Keratinocyte (primary cell): ENCODE results near the gene ACSM2B. TPM values are rescaled to one million over a fixed set of nuclear protein-coding genes. Genes with fewer than 3 reads are reported as not detected.

ENCODE experiments used
- DNase-seq: peaks from one replicate; pipeline ENCODE4 v3.0.0-alpha.2; 2011; ENCODE audit warnings: low read depth, missing footprints, low spot score
- FAIRE-seq: peaks from 2 replicates; lab custom pipeline; 2011; peaks lifted over from hg19 to GRCh38; lab: Jason Lieb, UNC
- H2AFZ ChIP-seq: 2 replicates; pipeline ENCODE4 v1.6.0; 2012; ENCODE audit warnings: low read length, control low read depth, inconsistent platforms; ENCODE audit not compliant: control insufficient read depth
- H3K27ac ChIP-seq: 2 replicates; pipeline ENCODE4 v1.5.1; 2011; ENCODE audit warnings: low read length; ENCODE audit not compliant: control insufficient read depth, insufficient read depth
- H3K27me3 ChIP-seq: 3 replicates; pipeline ENCODE4 v1.6.0; 2011; ENCODE audit warnings: low read length; ENCODE audit not compliant: control insufficient read depth, insufficient read depth; ENCODE audit errors: extremely low read depth
- H3K36me3 ChIP-seq, 2 experiments: 2 replicates in 1 of 2; 3 replicates in 1 of 2; pipeline ENCODE4 v1.5.1; 2011; ENCODE audit warnings: low read length in 2 of 2, mild to moderate bottlenecking in 1 of 2; ENCODE audit not compliant: control insufficient read depth in 2 of 2, insufficient read depth in 2 of 2; ENCODE audit errors: extremely low read depth in 1 of 2
- H3K4me1 ChIP-seq: 3 replicates; pipeline ENCODE4 v1.5.1; 2011; ENCODE audit warnings: low read length; ENCODE audit not compliant: control insufficient read depth, insufficient read depth; ENCODE audit errors: extremely low read depth
- H3K4me2 ChIP-seq: 3 replicates; pipeline ENCODE4 v1.6.0; 2011; ENCODE audit warnings: low read depth, low read length; ENCODE audit not compliant: control insufficient read depth, insufficient read depth; ENCODE audit errors: extremely low read depth
- H3K4me3 ChIP-seq, 3 experiments: fragments of 200-600 bp in 1 of 3; sonication (generic) in 1 of 3; 2 replicates in 2 of 3; 3 replicates in 1 of 3; pipeline ENCODE4 v1.5.1; 2011 to 2016; ENCODE audit warnings: low read length in 3 of 3, mild to moderate bottlenecking in 3 of 3, control low read depth in 2 of 3, inconsistent platforms in 1 of 3, low read depth in 1 of 3, mixed read lengths in 1 of 3, mixed run types in 1 of 3, moderate library complexity in 1 of 3; ENCODE audit not compliant: control insufficient read depth in 2 of 3, insufficient read depth in 2 of 3; ENCODE audit errors: extremely low read depth in 1 of 3
- H3K79me2 ChIP-seq: 2 replicates; pipeline ENCODE4 v1.6.0; 2012; ENCODE audit warnings: low read length; ENCODE audit not compliant: control insufficient read depth, insufficient read depth
- H3K9ac ChIP-seq: 3 replicates; pipeline ENCODE4 v1.6.0; 2011; ENCODE audit warnings: low read length; ENCODE audit not compliant: control insufficient read depth, insufficient read depth; ENCODE audit errors: extremely low read depth
- H3K9me1 ChIP-seq: 3 replicates; pipeline ENCODE4 v1.6.0; 2011; ENCODE audit warnings: low read length; ENCODE audit not compliant: control insufficient read depth, insufficient read depth; ENCODE audit errors: extremely low read depth
- H3K9me3 ChIP-seq: 2 replicates; pipeline ENCODE4 v1.5.1; 2012; ENCODE audit warnings: low read depth, low read length; ENCODE audit not compliant: control insufficient read depth
- H4K20me1 ChIP-seq: 3 replicates; pipeline ENCODE4 v1.6.0; 2011; ENCODE audit warnings: low read length; ENCODE audit not compliant: control insufficient read depth, insufficient read depth; ENCODE audit errors: extremely low read depth
- CTCF ChIP-seq, 3 experiments: IDR thresholded peaks in 1 of 3; conservative IDR thresholded peaks in 1 of 3; optimal IDR thresholded peaks in 1 of 3; 2 replicates in 2 of 3; 3 replicates in 1 of 3; pipeline versions ENCODE3 to v1.5.1; 2011; ENCODE audit warnings: low read length in 3 of 3, mild to moderate bottlenecking in 3 of 3, moderate library complexity in 2 of 3, control low read depth in 1 of 3, inconsistent platforms in 1 of 3; ENCODE audit not compliant: insufficient read depth in 2 of 3; ENCODE audit errors: extremely low read depth in 1 of 3
- EZH2 ChIP-seq: IDR thresholded peaks from one replicate; pipeline ENCODE4 v1.6.1; 2012; ENCODE audit warnings: inconsistent platforms, mild to moderate bottlenecking, low read length, moderate library complexity
- dilution Hi-C: fragments of 300-500 bp; cut with MboI; formaldehyde crosslinking; loops from one replicate; pipeline ENCODE4 v1.7.0; 2020; ENCODE audit warnings: low sequenced_read_pairs; ENCODE audit not compliant: extremely low pct_ligation_motif_present
- polyA plus RNA-seq, 5 experiments: library from polyadenylated mRNA; depleted of rRNA in 3 of 5; stranded (reverse) in 3 of 5; stranded (forward) in 1 of 5; unstranded in 1 of 5; fragments of >200 nt; gene quantifications; 1 replicate in 1 of 5; 2 replicates in 3 of 5; 3 replicates in 1 of 5; pipeline versions ENCODE4 v1.2.1 to v1.2.3, GENCODE V29; 2011 to 2012; ENCODE audit warnings: missing spikeins in 2 of 5, low read depth in 1 of 5, low replicate concordance in 1 of 5

Gene ACSM2B
- polyA plus RNA-seq, 1 donor (not counting 4 experiments of a cell fraction or from before 2014, with no cell fraction given): not detected

GRCh38 chr16:20624205-20624604 is 48.0 kb upstream of the ACSM2B start:
- H3K27ac ChIP-seq: no peak overlapping the region
- TF ChIP-seq EZH2: no peak
- TF ChIP-seq CTCF (optimal IDR thresholded peaks at IDR 0.05 in 1 of 3, IDR thresholded peaks at IDR 0.05 in 1 of 3, conservative IDR thresholded peaks at IDR 0.05 in 1 of 3; ENCODE audit: extremely low read depth in 1 of 3, insufficient read depth in 2 of 3, low read length in 3 of 3): no peak
- no peaks in the 10 kb centered on the region for H3K36me3 ChIP-seq
- dilution Hi-C loops: no loop called here
- no peaks in the 10 kb centered on the region for H3K79me2 ChIP-seq
- no peak overlapping the region for H2AFZ ChIP-seq
- no peaks in the 10 kb centered on the region for H3K4me1 ChIP-seq
- H3K27me3 ChIP-seq: no peaks in the 10 kb centered on the region
- H3K4me3 ChIP-seq: no peak overlapping the region
- H3K9me3 ChIP-seq: no peaks in the 10 kb centered on the region
- H3K9ac ChIP-seq: no peak overlapping the region
- H3K9me1 ChIP-seq: no peaks in the 10 kb centered on the region
- H4K20me1 ChIP-seq: no peaks in the 10 kb centered on the region
- H3K4me2 ChIP-seq: no peak overlapping the region
- FAIRE-seq (no peak), DNase-seq (no peak)

- dilution Hi-C loops: no loop called here
- Histone ChIP-seq H2AFZ (no peak overlapping the region), H3K4me2 (no peak overlapping the region), H4K20me1 (no peaks in the 10 kb centered on the region), H3K4me1 (no peaks in the 10 kb centered on the region), H3K9ac (no peak overlapping the region), H3K4me3 (no peak overlapping the region), H3K36me3 (no peaks in the 10 kb centered on the region), H3K27me3 (no peaks in the 10 kb centered on the region), H3K9me1 (no peaks in the 10 kb centered on the region), H3K9me3 (no peaks in the 10 kb centered on the region), H3K27ac (no peak overlapping the region), H3K79me2 (no peaks in the 10 kb centered on the region)
- TF ChIP-seq EZH2: no peak
- TF ChIP-seq CTCF (optimal IDR thresholded peaks at IDR 0.05 in 1 of 3, IDR thresholded peaks at IDR 0.05 in 1 of 3, conservative IDR thresholded peaks at IDR 0.05 in 1 of 3; ENCODE audit: extremely low read depth in 1 of 3, insufficient read depth in 2 of 3, low read length in 3 of 3): no peak
- no peak for FAIRE-seq
- no peak for DNase-seq
These were observed 46.3 kb upstream of the ACSM2B start for GRCh38 chr16:20622498-20622870.
